HepG2 (cell line): Measurements from ENCODE around the gene ECE2. TPM values are rescaled to one million over a fixed set of nuclear protein-coding genes. Genes with fewer than 3 reads are reported as not detected.

ENCODE experiments used
- FOXA1 ChIP-seq, 2 experiments: fragments of 450-650 bp in 1 of 2; sonication (generic) in 1 of 2; formaldehyde crosslinking in 1 of 2; IDR thresholded peaks; 2 replicates each; pipeline versions ENCODE4 v1.4.0 to v1.6.1; 2016 to 2020; ENCODE audit warnings: missing genetic modification reagents in 1 of 2
- KAT7 ChIP-seq: IDR thresholded peaks from 2 replicates; pipeline ENCODE4 v1.6.1; 2018; ENCODE audit warnings: borderline replicate concordance, missing compliant biosample characterization
- MXI1 ChIP-seq: IDR thresholded peaks from 3 replicates; pipeline ENCODE4 v1.6.1; 2012; ENCODE audit warnings: low read depth, low read length, inconsistent platforms, borderline replicate concordance
- POGZ ChIP-seq: sonication (generic); formaldehyde crosslinking; IDR thresholded peaks from 2 replicates; pipeline ENCODE4 v1.4.0; 2020; ENCODE audit warnings: mild to moderate bottlenecking, missing genetic modification reagents
- RELA ChIP-seq: sonication (generic); formaldehyde crosslinking; IDR thresholded peaks from 2 replicates; pipeline ENCODE4 v1.4.0; 2020; ENCODE audit warnings: missing genetic modification reagents
- SIN3B ChIP-seq: fragments of 150-350 bp; IDR thresholded peaks from 2 replicates; pipeline ENCODE4 v1.6.1; 2014; ENCODE audit warnings: low read length
- ZNF354B ChIP-seq: sonication (generic); formaldehyde crosslinking; IDR thresholded peaks from 2 replicates; pipeline ENCODE4 v1.8.0; 2022; ENCODE audit warnings: mild to moderate bottlenecking, missing genetic modification reagents
- ZNF468 ChIP-seq: sonication (generic); formaldehyde crosslinking; IDR thresholded peaks from 2 replicates; pipeline ENCODE4 v1.8.0; 2022; ENCODE audit warnings: mild to moderate bottlenecking, moderate library complexity, missing genetic modification reagents
- ZNF674 ChIP-seq: sonication (generic); formaldehyde crosslinking; IDR thresholded peaks from 2 replicates; pipeline ENCODE4 v1.5.0; 2020; ENCODE audit warnings: low read depth, mild to moderate bottlenecking, missing genetic modification reagents
- ZSCAN29 ChIP-seq: sonication (generic); formaldehyde crosslinking; conservative IDR thresholded peaks from 2 replicates; pipeline ENCODE4 v1.4.0; 2020; ENCODE audit warnings: mild to moderate bottlenecking, missing genetic modification reagents
- polyA plus RNA-seq, 8 experiments: library from polyadenylated mRNA; depleted of rRNA in 3 of 8; stranded (reverse) in 7 of 8; unstranded in 1 of 8; fragments of >200 nt; fragmentation: Illumina TruSeq in 4 of 8; extraction: Trizol in 4 of 8; gene quantifications; 2 replicates each; pipeline versions ENCODE4 v1.2.1 to v1.2.3, GENCODE V29; 2011 to 2016; ENCODE audit warnings: low read depth in 4 of 8, missing spikeins in 1 of 8, mixed read lengths in 1 of 8; ENCODE audit not compliant: insufficient read depth in 1 of 8
- total RNA-seq, 5 experiments: library from RNA; depleted of rRNA; stranded (reverse); fragments of >200 nt; fragmentation: Illumina TruSeq; extraction: Trizol; gene quantifications; 2 replicates each; pipeline ENCODE4 v1.2.3, GENCODE V29; 2016; ENCODE audit warnings: low read depth in 1 of 5
- TF ChIP-seq, protein P1 (sequence below): sonication (generic); formaldehyde crosslinking; IDR thresholded peaks from one replicate; pipeline ENCODE4 v1.5.1; 2020; ENCODE audit warnings: mild to moderate bottlenecking, missing genetic modification reagents; ENCODE audit errors: not compliant biosample characterization
- TF ChIP-seq, protein P2 (sequence below): sonication (generic); formaldehyde crosslinking; IDR thresholded peaks from 2 replicates; pipeline ENCODE4 v1.5.1; 2020; ENCODE audit warnings: missing genetic modification reagents, mild to moderate bottlenecking, borderline replicate concordance
- TF ChIP-seq, protein P3 (sequence below), 2 experiments: sonication (generic) in 1 of 2; formaldehyde crosslinking in 1 of 2; IDR thresholded peaks; 2 replicates each; pipeline versions ENCODE4 v1.5.1 to v1.6.1; 2011 to 2020; ENCODE audit warnings: borderline replicate concordance in 1 of 2, low read depth in 1 of 2, low read length in 1 of 2, mild to moderate bottlenecking in 1 of 2, missing genetic modification reagents in 1 of 2, moderate library complexity in 1 of 2

Gene ECE2
- total and polyA plus RNA-seq, 2 of the 13 experiments (the other 11 are each of a cell fraction or from before 2014, with no cell fraction given): not detected

DNA sequence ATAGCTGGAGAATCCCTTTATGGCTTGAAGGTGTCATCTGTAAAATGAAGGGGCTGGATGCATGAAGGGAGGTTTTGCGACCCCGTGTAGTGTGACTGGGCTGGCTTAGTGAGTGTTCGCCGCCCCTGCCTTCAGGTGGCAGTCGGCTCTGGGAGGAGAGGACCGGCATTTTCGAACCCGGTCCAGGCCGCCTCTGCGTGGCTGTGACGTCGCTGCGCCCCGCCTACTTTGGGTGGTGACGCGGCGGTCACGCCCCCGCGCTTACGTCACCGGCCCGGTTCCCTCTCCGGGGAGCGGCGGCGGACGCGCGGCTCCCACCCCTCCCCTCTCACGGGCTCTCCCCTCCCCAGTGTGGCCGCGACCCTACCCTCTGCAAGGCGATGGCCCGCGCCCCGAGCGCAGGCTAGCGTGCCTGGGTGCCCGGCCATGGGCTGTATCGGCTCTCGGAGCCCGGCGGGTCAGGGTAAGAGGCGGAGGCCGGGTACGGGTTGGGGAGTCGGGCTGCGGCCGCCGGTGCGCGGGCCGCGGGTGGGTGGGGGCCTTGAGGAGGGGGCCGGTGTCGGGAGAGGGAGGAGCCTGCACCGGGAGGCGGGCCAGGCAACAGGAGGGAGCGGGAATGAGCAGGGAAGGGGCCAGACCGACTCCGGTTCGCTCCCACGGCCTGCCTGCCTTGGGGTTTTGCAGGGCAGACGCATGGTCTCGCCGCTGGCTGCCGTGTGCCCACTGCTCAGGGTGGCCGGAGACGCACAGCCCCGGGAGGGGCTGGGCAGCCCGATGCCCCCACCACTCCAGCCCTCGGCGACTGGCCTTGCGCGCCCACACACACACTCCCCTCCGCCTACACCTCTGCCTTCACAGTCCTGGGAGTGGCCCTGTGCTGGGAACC is 60.1 kb downstream of the ECE2 start (continued):
- TF ChIP-seq, protein P1, sequence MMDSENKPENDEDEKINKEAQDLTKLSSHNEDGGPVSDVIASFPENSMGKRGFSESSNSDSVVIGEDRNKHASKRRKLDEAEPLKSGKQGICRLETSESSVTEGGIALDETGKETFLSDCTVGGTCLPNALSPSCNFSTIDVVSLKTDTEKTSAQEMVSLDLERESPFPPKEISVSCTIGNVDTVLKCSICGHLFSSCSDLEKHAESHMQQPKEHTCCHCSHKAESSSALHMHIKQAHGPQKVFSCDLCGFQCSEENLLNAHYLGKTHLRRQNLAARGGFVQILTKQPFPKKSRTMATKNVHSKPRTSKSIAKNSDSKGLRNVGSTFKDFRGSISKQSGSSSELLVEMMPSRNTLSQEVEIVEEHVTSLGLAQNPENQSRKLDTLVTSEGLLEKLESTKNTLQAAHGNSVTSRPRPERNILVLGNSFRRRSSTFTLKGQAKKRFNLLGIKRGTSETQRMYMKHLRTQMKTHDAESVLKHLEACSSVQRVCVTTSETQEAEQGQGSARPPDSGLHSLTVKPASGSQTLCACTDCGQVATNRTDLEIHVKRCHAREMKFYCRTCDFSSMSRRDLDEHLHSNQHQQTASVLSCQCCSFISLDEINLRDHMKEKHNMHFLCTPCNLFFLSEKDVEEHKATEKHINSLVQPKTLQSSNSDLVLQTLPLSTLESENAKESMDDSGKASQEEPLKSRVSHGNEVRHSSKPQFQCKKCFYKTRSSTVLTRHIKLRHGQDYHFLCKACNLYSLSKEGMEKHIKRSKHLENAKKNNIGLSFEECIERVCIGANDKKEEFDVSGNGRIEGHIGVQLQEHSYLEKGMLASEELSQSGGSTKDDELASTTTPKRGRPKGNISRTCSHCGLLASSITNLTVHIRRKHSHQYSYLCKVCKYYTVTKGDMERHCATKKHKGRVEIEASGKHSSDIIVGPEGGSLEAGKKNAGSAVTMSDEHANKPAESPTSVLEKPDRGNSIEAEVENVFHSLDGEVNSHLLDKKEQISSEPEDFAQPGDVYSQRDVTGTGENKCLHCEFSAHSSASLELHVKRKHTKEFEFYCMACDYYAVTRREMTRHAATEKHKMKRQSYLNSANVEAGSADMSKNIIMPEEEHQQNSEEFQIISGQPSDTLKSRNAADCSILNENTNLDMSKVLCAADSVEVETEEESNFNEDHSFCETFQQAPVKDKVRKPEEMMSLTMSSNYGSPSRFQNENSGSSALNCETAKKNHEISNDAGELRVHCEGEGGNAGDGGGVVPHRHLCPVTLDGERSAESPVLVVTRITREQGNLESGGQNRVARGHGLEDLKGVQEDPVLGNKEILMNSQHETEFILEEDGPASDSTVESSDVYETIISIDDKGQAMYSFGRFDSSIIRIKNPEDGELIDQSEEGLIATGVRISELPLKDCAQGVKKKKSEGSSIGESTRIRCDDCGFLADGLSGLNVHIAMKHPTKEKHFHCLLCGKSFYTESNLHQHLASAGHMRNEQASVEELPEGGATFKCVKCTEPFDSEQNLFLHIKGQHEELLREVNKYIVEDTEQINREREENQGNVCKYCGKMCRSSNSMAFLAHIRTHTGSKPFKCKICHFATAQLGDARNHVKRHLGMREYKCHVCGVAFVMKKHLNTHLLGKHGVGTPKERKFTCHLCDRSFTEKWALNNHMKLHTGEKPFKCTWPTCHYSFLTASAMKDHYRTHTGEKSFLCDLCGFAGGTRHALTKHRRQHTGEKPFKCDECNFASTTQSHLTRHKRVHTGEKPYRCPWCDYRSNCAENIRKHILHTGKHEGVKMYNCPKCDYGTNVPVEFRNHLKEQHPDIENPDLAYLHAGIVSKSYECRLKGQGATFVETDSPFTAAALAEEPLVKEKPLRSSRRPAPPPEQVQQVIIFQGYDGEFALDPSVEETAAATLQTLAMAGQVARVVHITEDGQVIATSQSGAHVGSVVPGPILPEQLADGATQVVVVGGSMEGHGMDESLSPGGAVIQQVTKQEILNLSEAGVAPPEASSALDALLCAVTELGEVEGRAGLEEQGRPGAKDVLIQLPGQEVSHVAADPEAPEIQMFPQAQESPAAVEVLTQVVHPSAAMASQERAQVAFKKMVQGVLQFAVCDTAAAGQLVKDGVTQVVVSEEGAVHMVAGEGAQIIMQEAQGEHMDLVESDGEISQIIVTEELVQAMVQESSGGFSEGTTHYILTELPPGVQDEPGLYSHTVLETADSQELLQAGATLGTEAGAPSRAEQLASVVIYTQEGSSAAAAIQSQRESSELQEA (CRISPR knock-in tag): peak; percentile 35
- TF ChIP-seq, protein P2, sequence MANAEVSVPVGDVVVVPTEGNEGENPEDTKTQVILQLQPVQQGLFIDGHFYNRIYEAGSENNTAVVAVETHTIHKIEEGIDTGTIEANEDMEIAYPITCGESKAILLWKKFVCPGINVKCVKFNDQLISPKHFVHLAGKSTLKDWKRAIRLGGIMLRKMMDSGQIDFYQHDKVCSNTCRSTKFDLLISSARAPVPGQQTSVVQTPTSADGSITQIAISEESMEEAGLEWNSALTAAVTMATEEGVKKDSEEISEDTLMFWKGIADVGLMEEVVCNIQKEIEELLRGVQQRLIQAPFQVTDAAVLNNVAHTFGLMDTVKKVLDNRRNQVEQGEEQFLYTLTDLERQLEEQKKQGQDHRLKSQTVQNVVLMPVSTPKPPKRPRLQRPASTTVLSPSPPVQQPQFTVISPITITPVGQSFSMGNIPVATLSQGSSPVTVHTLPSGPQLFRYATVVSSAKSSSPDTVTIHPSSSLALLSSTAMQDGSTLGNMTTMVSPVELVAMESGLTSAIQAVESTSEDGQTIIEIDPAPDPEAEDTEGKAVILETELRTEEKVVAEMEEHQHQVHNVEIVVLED (CRISPR knock-in tag): peak; percentile 36; the same call in 1 of the 2 replicates
- TF ChIP-seq FOXA1 (IDR thresholded peaks at IDR 0.05) (no peak), FOXA1 (CRISPR knock-in tag; IDR thresholded peaks at IDR 0.05) (no peak; the same call in 1 of the 2 replicates), KAT7 (no peak), ZNF354B (0 out of 2 replicates have a peak, but pooled peaks have one; percentile 56), POGZ (CRISPR knock-in tag) (peak; percentile 64; the same call in 1 of the 2 replicates), RELA (CRISPR knock-in tag) (peak; percentile 75; the same call in 1 of the 2 replicates), SIN3B (no peak), ZNF674 (CRISPR knock-in tag) (peak; percentile 77; the same call in 1 of the 2 replicates), MXI1 (peak; percentile 54; the same call in 1 of the 3 replicates), ZSCAN29 (0 out of 2 replicates have a peak, but pooled peaks have one; percentile 41), ZNF468 (CRISPR knock-in tag) (0 out of 2 replicates have a peak, but pooled peaks have one; percentile 53)
- TF ChIP-seq, protein P3, sequence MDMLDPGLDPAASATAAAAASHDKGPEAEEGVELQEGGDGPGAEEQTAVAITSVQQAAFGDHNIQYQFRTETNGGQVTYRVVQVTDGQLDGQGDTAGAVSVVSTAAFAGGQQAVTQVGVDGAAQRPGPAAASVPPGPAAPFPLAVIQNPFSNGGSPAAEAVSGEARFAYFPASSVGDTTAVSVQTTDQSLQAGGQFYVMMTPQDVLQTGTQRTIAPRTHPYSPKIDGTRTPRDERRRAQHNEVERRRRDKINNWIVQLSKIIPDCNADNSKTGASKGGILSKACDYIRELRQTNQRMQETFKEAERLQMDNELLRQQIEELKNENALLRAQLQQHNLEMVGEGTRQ (IDR thresholded peaks at IDR 0.05; ENCODE audit: low read depth, low read length): no peak
- TF ChIP-seq, protein P3 (CRISPR knock-in tag; IDR thresholded peaks at IDR 0.05; ENCODE audit: borderline replicate concordance): no peak; the same call in 1 of the 2 replicates
